Measurements from ENCODE around the gene GSTK1.

- no peak for TF ChIP-seq POLR2AphosphoS5 (IDR thresholded peaks at IDR 0.05; ENCODE audit: borderline replicate concordance, low read depth, low read length)
- no peak for TF ChIP-seq EZH2 (IDR thresholded peaks at IDR 0.05)
Measured at GRCh38 chr7:143216151-143216550, 47.1 kb upstream of the GSTK1 start.

Measured in SK-N-MC (cell line).